CD4-positive, alpha-beta T cell treated with Interleukin-15 for 4 hours (primary cell): ENCODE results near the gene RPS21.
A peak's percentile ranks its signal among the peaks of the same experiment; 100 is the strongest.

ENCODE experiments used
- DNase-seq: peaks from one replicate; pipeline ENCODE4 v3.0.0-alpha.2; 2020; ENCODE audit warnings: low spot score

Gene RPS21

GRCh38 chr20:62386383-62387218 is at the start of gene RPS21:
Gene RPS21 (plus strand): TSS chr20:62387103. CDS start chr20:62387339, 236 bp downstream.
- DNase-seq, result peak; percentile 92

DNA sequence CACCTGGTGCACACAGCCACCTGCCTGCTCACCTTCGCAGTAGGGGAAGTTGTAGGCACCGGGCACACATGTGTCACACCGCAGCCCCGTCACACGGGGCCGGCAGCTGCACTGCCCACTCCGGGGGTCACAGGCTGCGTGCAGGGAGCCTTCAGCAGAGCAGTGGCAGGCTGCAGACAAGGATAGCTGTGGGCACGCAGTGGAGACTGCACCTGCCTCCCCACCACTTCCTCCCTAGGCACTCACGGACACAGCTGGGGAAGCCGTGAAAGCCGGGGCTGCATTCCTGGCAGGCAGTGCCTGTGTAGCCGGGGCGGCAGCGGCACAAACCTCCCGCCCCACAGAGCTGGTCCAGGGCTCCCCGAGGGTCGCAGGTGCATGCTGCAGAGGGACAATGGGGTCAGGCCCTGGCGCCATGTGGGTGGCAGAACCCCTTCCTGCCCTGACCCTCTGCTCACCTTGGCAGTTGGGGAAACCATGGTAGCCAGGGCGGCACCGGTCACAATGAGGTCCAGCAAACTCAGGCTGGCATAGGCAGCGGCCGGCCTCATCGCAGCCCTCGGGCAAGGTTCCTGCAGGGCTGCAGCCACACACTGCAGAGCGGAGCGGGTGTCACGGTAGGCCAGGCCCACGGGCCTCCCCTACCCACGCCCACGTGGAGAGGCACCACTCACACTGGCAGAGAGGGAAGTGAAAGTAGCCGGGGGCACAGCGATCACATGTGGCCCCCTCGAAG is 49.2 kb upstream of the RPS21 start:
- no peak for DNase-seq

- no peak for DNase-seq
Observed at GRCh38 chr20:62338294-62338620, 48.6 kb upstream of the RPS21 start.

DNA sequence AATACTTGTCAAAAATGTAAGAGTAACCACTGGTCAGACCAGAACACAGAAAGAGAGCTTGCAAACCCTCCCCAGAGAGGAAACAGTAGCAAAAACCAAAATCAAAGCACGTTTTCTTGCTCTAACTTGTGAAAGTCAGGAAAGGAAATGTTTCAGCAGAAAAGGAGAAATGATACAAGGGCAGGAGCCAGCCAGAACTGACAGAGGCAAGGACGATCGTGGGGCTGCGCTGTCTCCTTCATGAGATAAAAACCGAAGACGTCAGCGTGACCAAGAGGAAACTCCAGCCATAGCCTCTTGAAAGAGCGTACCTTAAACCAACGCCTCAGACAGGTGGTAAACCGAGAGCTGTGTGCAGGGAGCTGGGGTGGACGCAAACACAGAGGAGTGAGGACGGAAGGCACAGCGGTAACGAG is 47.2 kb upstream of the RPS21 start:
- DNase-seq, result no peak

- no peak for DNase-seq
Observed at GRCh38 chr20:62342910-62343309, 44.0 kb upstream of the RPS21 start.

GRCh38 chr20:62344092-62344491 is 42.8 kb upstream of the RPS21 start:
- no peak for DNase-seq

- no peak for DNase-seq
Observed at GRCh38 chr20:62344782-62345181, 42.1 kb upstream of the RPS21 start.

- no peak for DNase-seq
Observed at GRCh38 chr20:62345681-62346370, 41.1 kb upstream of the RPS21 start.

GRCh38 chr20:62346398-62347150 is 40.3 kb upstream of the RPS21 start:
- no peak for DNase-seq

GRCh38 chr20:62347151-62347404 is 39.8 kb upstream of the RPS21 start:
- DNase-seq, result no peak

- DNase-seq, result no peak
Observed at GRCh38 chr20:62347445-62347844, 39.5 kb upstream of the RPS21 start.

- no peak for DNase-seq
Observed at GRCh38 chr20:62348604-62349003, 38.3 kb upstream of the RPS21 start.

GRCh38 chr20:62349556-62350097 is 37.3 kb upstream of the RPS21 start:
- DNase-seq, result no peak

- DNase-seq, result no peak
Observed at GRCh38 chr20:62350098-62350628, 36.7 kb upstream of the RPS21 start.

- DNase-seq, result no peak
Observed at GRCh38 chr20:62350629-62351422, 36.1 kb upstream of the RPS21 start.

GRCh38 chr20:62351469-62352401 is 35.2 kb upstream of the RPS21 start:
- DNase-seq, result no peak

GRCh38 chr20:62352402-62353288 is 34.3 kb upstream of the RPS21 start:
- no peak for DNase-seq

DNA sequence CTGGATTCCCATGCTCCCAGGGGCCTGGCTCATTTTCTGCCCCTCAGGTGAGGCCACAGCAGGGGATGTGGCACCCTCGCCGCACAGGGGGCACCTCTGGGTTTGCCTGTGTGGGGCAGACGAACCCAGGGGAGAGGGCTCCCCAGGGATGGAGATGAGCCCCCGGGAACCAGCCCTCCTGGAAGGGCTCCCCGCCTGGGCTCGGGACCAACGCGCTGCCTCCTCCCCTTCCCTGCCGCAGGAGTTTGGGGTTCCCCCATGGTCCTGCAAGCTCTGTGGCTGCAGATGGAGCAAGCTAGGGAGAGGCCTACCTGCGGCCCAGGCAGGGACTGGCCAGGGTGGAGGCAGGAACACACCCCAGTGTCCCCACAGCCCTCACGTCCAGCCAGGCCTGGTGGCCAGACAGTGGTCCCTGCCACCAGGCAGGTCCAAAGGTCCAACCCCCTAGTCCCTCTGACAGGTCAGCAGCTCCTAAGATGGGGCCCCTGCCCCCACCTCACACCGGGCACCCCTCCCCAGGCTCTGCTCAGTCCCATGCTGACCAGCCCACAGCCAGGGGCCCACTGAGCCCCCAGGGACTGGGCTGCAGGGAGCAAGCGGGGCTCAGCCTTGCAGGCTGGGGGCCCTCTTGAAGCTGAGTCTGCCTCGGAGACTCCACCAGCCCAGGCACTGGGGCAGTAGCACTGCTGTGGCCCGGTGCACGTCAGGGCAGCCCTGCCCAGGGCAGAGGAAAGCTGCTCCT is 33.4 kb upstream of the RPS21 start:
- DNase-seq, result no peak
